ENCODE measurements around the gene MYO1G. TPM values are rescaled to one million over a fixed set of nuclear protein-coding genes. Genes with fewer than 3 reads are reported as not detected.

Gene MYO1G
- polyA plus RNA-seq, 1 of the 3 experiments (the other 2 are of a cell fraction): 0.05 TPM

DNA sequence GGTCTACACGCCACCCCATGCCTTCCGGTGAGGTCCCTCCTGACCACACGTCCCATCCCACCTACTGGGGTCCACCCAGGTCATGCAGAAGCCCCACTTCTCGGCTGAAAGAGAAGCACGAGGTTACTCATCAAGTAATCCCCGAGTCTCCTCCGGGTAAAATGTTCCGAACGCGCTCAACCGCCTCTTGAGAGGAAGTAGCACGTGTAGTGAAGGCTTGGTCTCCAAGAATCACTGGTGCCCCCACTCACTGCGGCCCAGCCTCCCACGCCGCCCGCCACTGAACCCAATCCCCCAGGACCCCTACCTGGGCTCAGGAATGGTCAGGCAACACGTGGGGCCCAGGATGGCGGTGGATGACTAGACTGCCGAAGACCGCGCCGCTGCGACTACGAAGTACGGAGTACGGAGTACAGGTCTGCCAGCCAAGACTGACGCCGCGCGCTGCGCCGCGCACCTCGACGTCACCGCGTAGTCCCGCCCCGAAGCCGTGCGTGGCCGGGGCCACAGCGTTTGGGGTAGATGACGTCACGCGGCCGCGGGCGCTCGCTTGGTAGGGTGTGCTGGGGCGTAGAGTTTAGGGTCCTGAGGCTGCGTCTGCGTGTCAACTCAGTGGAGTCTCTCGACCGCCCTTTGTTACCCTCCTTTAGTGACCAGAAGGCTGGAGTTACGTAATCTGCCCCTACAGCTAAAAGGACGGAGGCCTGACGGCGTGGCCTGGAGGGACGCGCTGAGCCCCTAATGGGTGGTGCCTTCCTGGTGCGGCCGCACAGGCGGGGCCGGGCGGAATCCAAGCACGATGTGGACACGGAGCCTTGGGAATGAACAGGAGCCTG lies 7.6 kb upstream of the MYO1G start (continued):
- TF ChIP-seq, protein P1, sequence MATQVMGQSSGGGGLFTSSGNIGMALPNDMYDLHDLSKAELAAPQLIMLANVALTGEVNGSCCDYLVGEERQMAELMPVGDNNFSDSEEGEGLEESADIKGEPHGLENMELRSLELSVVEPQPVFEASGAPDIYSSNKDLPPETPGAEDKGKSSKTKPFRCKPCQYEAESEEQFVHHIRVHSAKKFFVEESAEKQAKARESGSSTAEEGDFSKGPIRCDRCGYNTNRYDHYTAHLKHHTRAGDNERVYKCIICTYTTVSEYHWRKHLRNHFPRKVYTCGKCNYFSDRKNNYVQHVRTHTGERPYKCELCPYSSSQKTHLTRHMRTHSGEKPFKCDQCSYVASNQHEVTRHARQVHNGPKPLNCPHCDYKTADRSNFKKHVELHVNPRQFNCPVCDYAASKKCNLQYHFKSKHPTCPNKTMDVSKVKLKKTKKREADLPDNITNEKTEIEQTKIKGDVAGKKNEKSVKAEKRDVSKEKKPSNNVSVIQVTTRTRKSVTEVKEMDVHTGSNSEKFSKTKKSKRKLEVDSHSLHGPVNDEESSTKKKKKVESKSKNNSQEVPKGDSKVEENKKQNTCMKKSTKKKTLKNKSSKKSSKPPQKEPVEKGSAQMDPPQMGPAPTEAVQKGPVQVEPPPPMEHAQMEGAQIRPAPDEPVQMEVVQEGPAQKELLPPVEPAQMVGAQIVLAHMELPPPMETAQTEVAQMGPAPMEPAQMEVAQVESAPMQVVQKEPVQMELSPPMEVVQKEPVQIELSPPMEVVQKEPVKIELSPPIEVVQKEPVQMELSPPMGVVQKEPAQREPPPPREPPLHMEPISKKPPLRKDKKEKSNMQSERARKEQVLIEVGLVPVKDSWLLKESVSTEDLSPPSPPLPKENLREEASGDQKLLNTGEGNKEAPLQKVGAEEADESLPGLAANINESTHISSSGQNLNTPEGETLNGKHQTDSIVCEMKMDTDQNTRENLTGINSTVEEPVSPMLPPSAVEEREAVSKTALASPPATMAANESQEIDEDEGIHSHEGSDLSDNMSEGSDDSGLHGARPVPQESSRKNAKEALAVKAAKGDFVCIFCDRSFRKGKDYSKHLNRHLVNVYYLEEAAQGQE (IDR thresholded peaks at IDR 0.05; ENCODE audit: low read depth, low read length): peak; percentile 78
- TF ChIP-seq ELF1 (IDR thresholded peaks at IDR 0.05) (peak; percentile 61; the same call in 1 of the 2 replicates), RAD21 (IDR thresholded peaks at IDR 0.05; ENCODE audit: low read length) (peak; percentile 5; the same call in 1 of the 2 replicates), EZH2phosphoT487 (IDR thresholded peaks at IDR 0.05; ENCODE audit: borderline replicate concordance, low read depth) (no peak), RXRA (IDR thresholded peaks at IDR 0.05; ENCODE audit: borderline replicate concordance, low read depth) (no peak), EP300 (IDR thresholded peaks at IDR 0.05; ENCODE audit: borderline replicate concordance in 1 of 2, low read depth in 1 of 2, low read length in 1 of 2) (peak in 1 of 2 experiments; percentile 5; a peak in 1 of 4 replicates), RFX5 (IDR thresholded peaks at IDR 0.05; ENCODE audit: low read length) (peak; percentile 59), MEF2A (IDR thresholded peaks at IDR 0.05; ENCODE audit: borderline replicate concordance, low read depth) (no peak), TAF1 (IDR thresholded peaks at IDR 0.05; ENCODE audit: borderline replicate concordance, low read depth, low read length) (peak; percentile 98; the same call in 1 of the 2 replicates)

DNA sequence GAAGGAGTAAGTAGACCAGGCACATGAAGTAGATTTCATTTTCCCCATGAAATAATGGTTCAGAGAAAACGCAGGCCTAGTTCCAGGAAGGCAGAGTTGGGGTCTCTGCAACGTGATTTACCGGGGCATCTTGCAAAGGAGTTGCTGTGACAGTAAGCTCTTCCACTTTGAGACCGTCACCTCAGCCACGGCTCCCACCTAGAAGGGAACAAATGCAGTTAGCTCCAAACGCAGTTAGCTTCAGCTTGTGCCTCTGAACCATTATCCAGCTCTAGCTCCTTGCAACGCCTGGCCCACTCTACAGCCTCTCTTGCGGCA lies 7.0 kb upstream of the MYO1G start:
- Histone ChIP-seq H3K36me3 (replicated peaks in 1 of 2; ENCODE audit: control insufficient read depth in 1 of 2, insufficient read depth in 2 of 2, low read length in 1 of 2) (peaks cover 40% of the 10 kb centered on the region in 2 experiments), H3K9me3 (no peaks in the 10 kb centered on the region), H3F3A (replicated peaks; ENCODE audit: insufficient read depth) (peaks cover 38% of the 10 kb centered on the region), H3K9ac (peak overlapping the region; percentile 84), H3K4me1 (ENCODE audit: control insufficient read depth in 1 of 2, insufficient read depth in 2 of 2, low read depth in 1 of 2, low read length in 1 of 2) (peaks cover 24 to 26% of the 10 kb centered on the region in 2 experiments; a peak in 3 of 4 replicates), H2AFZ (ENCODE audit: low read depth) (peak overlapping the region; percentile 76), H3K27ac (ENCODE audit: low read depth in 2 of 2, low read length in 1 of 2) (peak overlapping the region; percentile 82 to 91), H3K4me3 (ENCODE audit: low read depth in 2 of 2, low read length in 1 of 2) (peak overlapping the region; percentile 77 to 79), H3K4me2 (peak overlapping the region; percentile 81), H3K27me3 (ENCODE audit: insufficient read depth) (no peaks in the 10 kb centered on the region), H4K20me1 (ENCODE audit: insufficient read depth) (0 out of 2 replicates have a peak, but pooled peaks cover 4% of the 10 kb centered on the region), H3K9me2 (no peaks in the 10 kb centered on the region), H3K79me2 (ENCODE audit: insufficient read depth) (peaks cover 26% of the 10 kb centered on the region)
- WGBS (ENCODE audit: low lambda C conversion rate): 5% methylated on average over 8 of the region's 8 CpGs
- ChIA-PET CTCF (interaction anchor here (0.7 to 5.8 kb wide), 6 partner anchors 9 to 390 kb away, joined by 3 to 34 read pairs (median 4); no protein-coding TSS in a partner anchor), POLR2A (interaction anchor here (0.9 to 1.5 kb wide), 12 partner anchors 9 to 137 kb away, joined by 3 to 10 read pairs (median 6); partner anchors contain the start of genes CCM2 and TBRG4)
- TF ChIP-seq ELF1 (IDR thresholded peaks at IDR 0.05) (no peak), GABPA (IDR thresholded peaks at IDR 0.05; ENCODE audit: low read depth) (no peak), FOSL2 (IDR thresholded peaks at IDR 0.05; ENCODE audit: borderline replicate concordance, low read depth) (no peak), MEF2A (IDR thresholded peaks at IDR 0.05; ENCODE audit: borderline replicate concordance, low read depth) (no peak)
- DNase-seq: no peak
